ENCODE measurements around the gene FRMD8. TPM values are rescaled to one million over a fixed set of nuclear protein-coding genes. Genes with fewer than 3 reads are reported as not detected.

The FRMD8 gene
- total and polyA plus RNA-seq, 4 donors = 2.8 to 22.8 (median 15.0) TPM

GRCh38 chr11:65417702-65418430 lies 31.4 kb downstream of the FRMD8 start:
- Histone ChIP-seq H3K9me3 (ENCODE audit: control insufficient read depth in 4 of 4, low read length in 3 of 4) (no peaks in the 10 kb centered on the region), H3K4me3 (ENCODE audit: low read depth in 1 of 3, low read length in 3 of 3) (peak overlapping the region; percentile 2 to 51 (median 29)), H3K27ac (ENCODE audit: low read depth in 1 of 2, low read length in 2 of 2) (peak overlapping the region; percentile 99 to 100), H3K27me3 (ENCODE audit: control insufficient read depth in 4 of 4, insufficient read depth in 4 of 4, low read length in 3 of 4) (no peaks in the 10 kb centered on the region), H3K36me3 (ENCODE audit: control insufficient read depth in 4 of 4, insufficient read depth in 3 of 4, low read depth in 1 of 4, low read length in 3 of 4) (peaks cover 0 to 4% (median 0%) of the 10 kb centered on the region in 4 donors), H3K4me1 (ENCODE audit: control insufficient read depth in 4 of 4, insufficient read depth in 4 of 4, low read length in 3 of 4) (peaks cover 11 to 39% (median 23%) of the 10 kb centered on the region in 4 donors), H3K9ac (ENCODE audit: low read depth in 1 of 2, low read length in 2 of 2) (peak overlapping the region; percentile 62 to 99)
- WGBS = 13% methylated on average over 19 of the region's 19 CpGs
- TF ChIP-seq SP1 (IDR thresholded peaks at IDR 0.05) (peak; percentile 30), NR2F2 (IDR thresholded peaks at IDR 0.05) (no peak)
- DNase-seq (ENCODE audit: low spot score) = peak; percentile 60

DNA sequence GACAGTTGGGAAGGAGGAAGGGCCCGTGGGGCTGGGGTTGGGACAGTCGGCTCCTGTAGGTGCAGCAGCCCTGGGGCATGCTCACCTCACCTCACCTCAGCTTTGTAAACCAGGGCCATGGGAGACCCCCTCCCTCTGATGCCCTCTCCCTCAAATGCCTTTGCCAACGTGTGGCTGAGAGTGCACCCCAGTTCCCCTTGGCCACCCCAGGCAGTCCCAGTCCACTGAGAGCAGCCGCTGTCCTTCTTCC lies 31.9 kb downstream of the FRMD8 start:
- peak overlapping the region in 2 of 3 donors; percentile 10 to 31 for H3K4me3 ChIP-seq (ENCODE audit: low read depth in 1 of 3, low read length in 3 of 3)
- H3K9ac ChIP-seq (ENCODE audit: low read depth in 1 of 2, low read length in 2 of 2) = peak overlapping the region; percentile 98 to 99
- H3K27me3 ChIP-seq (ENCODE audit: control insufficient read depth in 4 of 4, insufficient read depth in 4 of 4, low read length in 3 of 4) = no peaks in the 10 kb centered on the region
- peaks cover 11 to 39% (median 23%) of the 10 kb centered on the region in 4 donors for H3K4me1 ChIP-seq (ENCODE audit: control insufficient read depth in 4 of 4, insufficient read depth in 4 of 4, low read length in 3 of 4)
- peak overlapping the region; percentile 99 to 100 for H3K27ac ChIP-seq (ENCODE audit: low read depth in 1 of 2, low read length in 2 of 2)
- TF ChIP-seq EGR1 (IDR thresholded peaks at IDR 0.05; ENCODE audit: low read depth in 2 of 2) (no peak), HNF4G (IDR thresholded peaks at IDR 0.05) (no peak)
- H3K9me3 ChIP-seq (ENCODE audit: control insufficient read depth in 4 of 4, low read length in 3 of 4) = no peaks in the 10 kb centered on the region
- peaks cover 0 to 2% (median 0%) of the 10 kb centered on the region in 4 donors for H3K36me3 ChIP-seq (ENCODE audit: control insufficient read depth in 4 of 4, insufficient read depth in 3 of 4, low read depth in 1 of 4, low read length in 3 of 4)
- WGBS = 2% methylated on average over 4 of the region's 4 CpGs
- DNase-seq (ENCODE audit: low spot score) = no peak

- peak; percentile 99 for DNase-seq (ENCODE audit: low spot score)
- H3K9ac ChIP-seq (ENCODE audit: low read depth in 1 of 2, low read length in 2 of 2) = peak overlapping the region; percentile 98
- no peaks in the 10 kb centered on the region for H3K27me3 ChIP-seq (ENCODE audit: control insufficient read depth in 4 of 4, insufficient read depth in 4 of 4, low read length in 3 of 4)
- no peaks in the 10 kb centered on the region for H3K9me3 ChIP-seq (ENCODE audit: control insufficient read depth in 4 of 4, low read length in 3 of 4)
- H3K4me3 ChIP-seq (ENCODE audit: low read depth in 1 of 3, low read length in 3 of 3) = peak overlapping the region; percentile 35 to 65 (median 64)
- H3K36me3 ChIP-seq (ENCODE audit: control insufficient read depth in 4 of 4, insufficient read depth in 3 of 4, low read depth in 1 of 4, low read length in 3 of 4) = no peaks in the 10 kb centered on the region
- WGBS = under 1% methylated on average over 15 of the region's 15 CpGs
- peak overlapping the region; percentile 99 to 100 for H3K27ac ChIP-seq (ENCODE audit: low read depth in 1 of 2, low read length in 2 of 2)
- peaks cover 11 to 39% (median 23%) of the 10 kb centered on the region in 4 donors for H3K4me1 ChIP-seq (ENCODE audit: control insufficient read depth in 4 of 4, insufficient read depth in 4 of 4, low read length in 3 of 4)
- TF ChIP-seq RAD21 (IDR thresholded peaks at IDR 0.05) (peak; percentile 2 to 36), HNF4G (IDR thresholded peaks at IDR 0.05) (peak; percentile 58), NR2F2 (IDR thresholded peaks at IDR 0.05) (peak; percentile 99), RXRA (IDR thresholded peaks at IDR 0.05) (peak; percentile 96 to 98), YY1 (IDR thresholded peaks at IDR 0.05) (peak; percentile 87), ZBTB33 (IDR thresholded peaks at IDR 0.05) (peak; percentile 89), MAX (IDR thresholded peaks at IDR 0.05) (peak; percentile 93), EGR1 (IDR thresholded peaks at IDR 0.05; ENCODE audit: low read depth in 2 of 2) (peak in 1 of 2 donors; percentile 53), JUND (IDR thresholded peaks at IDR 0.05) (peak; percentile 65 to 81), TAF1 (conservative IDR thresholded peaks at IDR 0.05) (peak; percentile 74), FOXA2 (IDR thresholded peaks at IDR 0.05) (peak; percentile 77), CTCF (IDR thresholded peaks at IDR 0.05; ENCODE audit: low read depth, low read length, missing input control) (no peak), ATF3 (IDR thresholded peaks at IDR 0.05) (peak; percentile 40), FOXA1 (IDR thresholded peaks at IDR 0.05) (peak; percentile 86), SP1 (IDR thresholded peaks at IDR 0.05) (peak; percentile 99), GABPA (IDR thresholded peaks at IDR 0.05 in 1 of 2, conservative IDR thresholded peaks at IDR 0.05 in 1 of 2) (peak in 1 of 2 donors; percentile 90), HNF4A (conservative IDR thresholded peaks at IDR 0.05) (peak; percentile 81 to 85)
- TF ChIP-seq, protein P1, sequence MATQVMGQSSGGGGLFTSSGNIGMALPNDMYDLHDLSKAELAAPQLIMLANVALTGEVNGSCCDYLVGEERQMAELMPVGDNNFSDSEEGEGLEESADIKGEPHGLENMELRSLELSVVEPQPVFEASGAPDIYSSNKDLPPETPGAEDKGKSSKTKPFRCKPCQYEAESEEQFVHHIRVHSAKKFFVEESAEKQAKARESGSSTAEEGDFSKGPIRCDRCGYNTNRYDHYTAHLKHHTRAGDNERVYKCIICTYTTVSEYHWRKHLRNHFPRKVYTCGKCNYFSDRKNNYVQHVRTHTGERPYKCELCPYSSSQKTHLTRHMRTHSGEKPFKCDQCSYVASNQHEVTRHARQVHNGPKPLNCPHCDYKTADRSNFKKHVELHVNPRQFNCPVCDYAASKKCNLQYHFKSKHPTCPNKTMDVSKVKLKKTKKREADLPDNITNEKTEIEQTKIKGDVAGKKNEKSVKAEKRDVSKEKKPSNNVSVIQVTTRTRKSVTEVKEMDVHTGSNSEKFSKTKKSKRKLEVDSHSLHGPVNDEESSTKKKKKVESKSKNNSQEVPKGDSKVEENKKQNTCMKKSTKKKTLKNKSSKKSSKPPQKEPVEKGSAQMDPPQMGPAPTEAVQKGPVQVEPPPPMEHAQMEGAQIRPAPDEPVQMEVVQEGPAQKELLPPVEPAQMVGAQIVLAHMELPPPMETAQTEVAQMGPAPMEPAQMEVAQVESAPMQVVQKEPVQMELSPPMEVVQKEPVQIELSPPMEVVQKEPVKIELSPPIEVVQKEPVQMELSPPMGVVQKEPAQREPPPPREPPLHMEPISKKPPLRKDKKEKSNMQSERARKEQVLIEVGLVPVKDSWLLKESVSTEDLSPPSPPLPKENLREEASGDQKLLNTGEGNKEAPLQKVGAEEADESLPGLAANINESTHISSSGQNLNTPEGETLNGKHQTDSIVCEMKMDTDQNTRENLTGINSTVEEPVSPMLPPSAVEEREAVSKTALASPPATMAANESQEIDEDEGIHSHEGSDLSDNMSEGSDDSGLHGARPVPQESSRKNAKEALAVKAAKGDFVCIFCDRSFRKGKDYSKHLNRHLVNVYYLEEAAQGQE (IDR thresholded peaks at IDR 0.05) = peak; percentile 53
Observed at GRCh38 chr11:65418681-65419459, 32.4 kb downstream of the FRMD8 start.
